ENCODE measurements around the gene SLC6A16. TPM values are rescaled to one million over a fixed set of nuclear protein-coding genes. Genes with fewer than 3 reads are reported as not detected.

Gene SLC6A16
- total and polyA plus RNA-seq, 11 donors = 0.27 to 1.3 (median 0.40) TPM

DNA sequence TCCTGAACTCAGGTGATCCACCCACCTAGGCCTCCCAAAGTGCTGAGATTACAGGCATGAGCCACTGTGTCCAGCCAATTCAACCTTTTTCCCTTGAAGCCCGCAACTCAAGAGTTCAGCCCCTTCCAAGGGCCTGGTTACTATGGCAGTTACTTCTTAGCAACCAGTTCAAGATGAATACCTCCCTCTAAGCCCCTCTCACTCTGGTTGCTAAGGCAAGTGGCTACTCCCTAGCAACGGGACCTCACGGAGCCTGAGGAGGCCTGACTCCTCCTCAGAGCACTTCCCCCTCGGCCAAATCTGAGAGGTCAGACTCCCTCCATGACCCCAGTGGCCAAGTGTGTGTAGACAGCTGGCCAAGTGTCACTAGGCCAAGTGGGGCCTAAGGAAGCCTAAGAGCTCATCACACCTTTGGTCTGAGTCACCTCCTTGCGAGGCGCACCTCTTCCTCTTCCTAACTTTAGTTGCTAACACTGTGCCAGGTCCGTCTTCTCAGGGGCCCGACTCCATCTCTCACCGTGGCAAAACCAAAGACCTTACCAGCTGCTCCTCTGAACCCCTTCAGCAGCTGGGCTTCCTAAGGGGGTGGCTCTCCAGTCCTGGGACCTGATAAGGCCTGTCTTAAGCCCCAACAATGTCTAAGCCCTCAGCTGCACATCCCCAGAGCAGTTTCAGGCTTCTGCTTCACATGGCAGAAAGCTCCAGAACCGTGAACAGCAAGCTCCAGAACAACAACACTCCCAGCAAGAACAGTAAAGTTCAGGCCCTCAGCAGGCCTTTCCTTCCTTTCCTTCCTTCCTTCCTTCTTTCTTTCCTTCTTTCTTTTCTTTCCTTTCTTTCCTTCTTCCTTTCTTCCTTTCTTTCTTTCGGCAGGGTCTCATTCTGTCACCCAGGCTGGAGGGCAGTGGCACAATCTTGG, 19.8 kb upstream of the SLC6A16 start:
- Histone ChIP-seq H3K36me3 (peaks cover 0 to 90% (median 83%) of the 10 kb centered on the region in 9 donors), H3K9me3 (no peaks in the 10 kb centered on the region), H3K27ac (no peak overlapping the region), H3K4me3 (no peak overlapping the region), H3K27me3 (no peaks in the 10 kb centered on the region), H3K4me1 (peaks cover 0 to 17% (median 12%) of the 10 kb centered on the region in 12 donors)
- ATAC-seq (no peak), DNase-seq (no peak)
- TF ChIP-seq, protein P1, sequence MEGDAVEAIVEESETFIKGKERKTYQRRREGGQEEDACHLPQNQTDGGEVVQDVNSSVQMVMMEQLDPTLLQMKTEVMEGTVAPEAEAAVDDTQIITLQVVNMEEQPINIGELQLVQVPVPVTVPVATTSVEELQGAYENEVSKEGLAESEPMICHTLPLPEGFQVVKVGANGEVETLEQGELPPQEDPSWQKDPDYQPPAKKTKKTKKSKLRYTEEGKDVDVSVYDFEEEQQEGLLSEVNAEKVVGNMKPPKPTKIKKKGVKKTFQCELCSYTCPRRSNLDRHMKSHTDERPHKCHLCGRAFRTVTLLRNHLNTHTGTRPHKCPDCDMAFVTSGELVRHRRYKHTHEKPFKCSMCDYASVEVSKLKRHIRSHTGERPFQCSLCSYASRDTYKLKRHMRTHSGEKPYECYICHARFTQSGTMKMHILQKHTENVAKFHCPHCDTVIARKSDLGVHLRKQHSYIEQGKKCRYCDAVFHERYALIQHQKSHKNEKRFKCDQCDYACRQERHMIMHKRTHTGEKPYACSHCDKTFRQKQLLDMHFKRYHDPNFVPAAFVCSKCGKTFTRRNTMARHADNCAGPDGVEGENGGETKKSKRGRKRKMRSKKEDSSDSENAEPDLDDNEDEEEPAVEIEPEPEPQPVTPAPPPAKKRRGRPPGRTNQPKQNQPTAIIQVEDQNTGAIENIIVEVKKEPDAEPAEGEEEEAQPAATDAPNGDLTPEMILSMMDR (IDR thresholded peaks at IDR 0.05) = no peak
- no peak for TF ChIP-seq POLR2A (IDR thresholded peaks at IDR 0.05)
- intact Hi-C loops (cut with DNase I) = no loop called here
- WGBS, 4 donors = 82 to 89% (median 85%) methylated on average over 11 of the region's 11 CpGs

DNA sequence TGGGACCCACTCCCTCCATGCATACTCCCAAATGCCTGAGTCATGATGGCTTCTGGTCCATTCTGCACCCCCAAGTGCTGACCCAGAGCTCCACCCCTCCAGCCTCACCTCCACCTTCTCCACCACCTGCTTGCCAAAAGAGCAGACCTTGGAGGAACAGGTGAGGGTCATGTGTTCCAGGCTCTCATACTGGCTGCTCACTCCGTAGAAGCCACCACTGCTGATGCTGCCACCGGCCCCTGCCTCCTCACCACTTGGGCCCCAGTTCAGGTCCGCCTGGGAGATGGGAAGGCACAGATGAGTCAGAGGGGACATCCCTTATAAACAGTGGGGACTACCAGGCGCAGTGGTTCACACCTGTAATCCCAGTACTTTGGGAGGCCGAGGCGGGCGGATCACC, 18.1 kb upstream of the SLC6A16 start:
- Histone ChIP-seq H3K27me3 (no peaks in the 10 kb centered on the region), H3K4me3 (no peak overlapping the region), H3K27ac (no peak overlapping the region), H3K36me3 (peaks cover 0 to 73% (median 70%) of the 10 kb centered on the region in 9 donors), H3K4me1 (peaks cover 0 to 29% (median 21%) of the 10 kb centered on the region in 12 donors), H3K9me3 (no peaks in the 10 kb centered on the region)
- ATAC-seq (no peak), DNase-seq (no peak)
- no peak for TF ChIP-seq POLR2A (IDR thresholded peaks at IDR 0.05)
- TF ChIP-seq, protein P1 (IDR thresholded peaks at IDR 0.05) = no peak
- intact Hi-C loops (cut with DNase I) = no loop called here
- 96 to 99% (median 96%) methylated on average over 7 of the region's 7 CpGs for WGBS, 4 donors

DNA sequence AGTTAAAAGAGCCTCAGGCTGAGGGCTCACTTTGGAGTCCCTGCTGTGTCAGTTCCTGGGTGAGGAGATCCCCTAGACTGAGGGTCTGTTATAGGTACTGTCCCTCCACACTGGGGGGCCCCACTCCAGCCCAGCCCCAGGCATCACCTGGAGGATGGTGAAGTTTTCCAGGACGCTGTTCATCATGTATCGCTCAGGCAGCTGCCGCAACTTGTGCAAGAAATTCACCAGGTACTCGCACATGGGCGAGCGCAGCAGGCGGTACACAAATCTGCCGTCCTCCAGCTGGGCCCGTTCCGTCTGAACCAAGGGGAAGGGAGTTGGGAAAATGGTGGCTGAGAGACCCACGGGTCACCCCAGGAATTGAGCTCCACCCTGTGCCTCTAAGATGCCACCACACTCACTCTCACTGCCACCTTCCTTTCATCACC, 17.3 kb upstream of the SLC6A16 start:
- H3K9me3 ChIP-seq = no peaks in the 10 kb centered on the region
- peaks cover 0 to 70% (median 63%) of the 10 kb centered on the region in 9 donors for H3K36me3 ChIP-seq
- H3K4me3 ChIP-seq = no peak overlapping the region
- H3K27ac ChIP-seq = no peak overlapping the region
- WGBS, 4 donors = 92 to 97% (median 94%) methylated on average over 11 of the region's 11 CpGs
- intact Hi-C loops (cut with DNase I) = no loop called here
- TF ChIP-seq POLR2A (IDR thresholded peaks at IDR 0.05) = no peak
- TF ChIP-seq, protein P1 (IDR thresholded peaks at IDR 0.05) = no peak
- no peaks in the 10 kb centered on the region for H3K27me3 ChIP-seq
- ATAC-seq (no peak), DNase-seq (no peak)
- H3K4me1 ChIP-seq = peaks cover 0 to 29% (median 21%) of the 10 kb centered on the region in 12 donors

Data from heart left ventricle (tissue), 16 donors.